GM21737 (cell line): ENCODE data around the gene S100A5.
"Not testable (repeated sequence)": the region's sequence is repeated elsewhere in the genome, so short reads cannot be mapped to it uniquely, and the experiment has no call there.

Source experiments
- ATAC-seq: cut with Tn5 transposase; IDR thresholded peaks from one replicate; pipeline ENCODE4 v1.9.1; 2021; ENCODE audit warnings: mild to moderate bottlenecking, moderate library complexity; ENCODE audit not compliant: unreplicated experiment

S100A5 gene

DNA sequence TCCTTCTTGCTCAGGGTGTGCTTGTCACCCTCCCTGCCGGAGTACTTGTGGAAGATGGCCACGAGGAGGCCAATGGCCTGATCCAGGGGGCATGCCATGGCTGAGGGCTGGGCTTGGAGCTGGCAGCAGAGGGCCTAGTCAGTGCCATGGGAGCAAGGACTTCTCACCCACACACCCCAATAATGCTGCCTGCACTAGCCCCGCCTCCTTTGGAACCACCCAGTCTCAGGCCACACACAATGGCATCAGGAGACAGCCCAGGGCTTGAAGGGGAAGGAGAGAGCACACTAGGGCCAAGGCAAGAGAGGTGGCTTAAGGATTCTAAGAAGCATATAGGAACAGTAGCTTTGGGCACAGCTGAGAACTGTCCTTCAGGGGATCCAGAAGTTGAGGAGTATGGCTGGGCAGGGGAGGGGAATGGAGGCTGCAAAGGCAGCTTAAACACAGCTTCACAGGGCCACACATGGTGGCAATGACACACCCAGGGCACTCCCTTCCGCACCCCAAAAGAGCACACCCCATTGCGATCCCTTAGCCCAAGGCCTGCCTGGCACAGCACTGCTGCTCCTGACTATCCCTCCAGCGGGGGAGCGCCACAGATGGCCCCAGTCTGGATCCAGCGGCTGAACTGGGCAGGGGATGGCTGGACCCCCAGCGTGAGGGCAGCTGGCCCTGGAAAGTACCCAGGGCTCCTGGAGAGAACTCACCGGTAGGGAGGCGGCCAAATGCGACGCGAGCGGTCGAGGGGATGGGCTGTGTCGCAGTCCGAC lies 5.3 kb downstream of the S100A5 start, which contains the start of gene S100A6:
Gene S100A6 (minus strand): TSS at position 750 of the 770 bp plus-strand sequence. CDS start 652 bp downstream, at position 98.
- ATAC-seq: no peak

DNA sequence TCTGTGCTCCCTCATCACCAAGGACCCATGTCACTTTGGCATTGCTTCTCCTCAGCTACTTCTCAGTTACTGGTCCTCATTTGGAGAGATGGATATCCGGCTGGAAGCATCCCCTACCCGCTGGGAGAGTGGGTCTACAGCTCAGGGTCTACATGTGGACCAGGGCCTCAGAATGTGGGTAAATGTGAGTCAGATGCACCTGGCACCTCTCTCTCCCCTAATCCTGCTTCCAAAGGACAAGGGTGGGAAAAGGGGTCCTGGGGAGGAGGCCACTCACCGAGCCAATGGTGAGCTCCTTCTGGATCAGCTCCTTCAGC lies 5.9 kb downstream of the S100A5 start:
- ATAC-seq: no peak

DNA sequence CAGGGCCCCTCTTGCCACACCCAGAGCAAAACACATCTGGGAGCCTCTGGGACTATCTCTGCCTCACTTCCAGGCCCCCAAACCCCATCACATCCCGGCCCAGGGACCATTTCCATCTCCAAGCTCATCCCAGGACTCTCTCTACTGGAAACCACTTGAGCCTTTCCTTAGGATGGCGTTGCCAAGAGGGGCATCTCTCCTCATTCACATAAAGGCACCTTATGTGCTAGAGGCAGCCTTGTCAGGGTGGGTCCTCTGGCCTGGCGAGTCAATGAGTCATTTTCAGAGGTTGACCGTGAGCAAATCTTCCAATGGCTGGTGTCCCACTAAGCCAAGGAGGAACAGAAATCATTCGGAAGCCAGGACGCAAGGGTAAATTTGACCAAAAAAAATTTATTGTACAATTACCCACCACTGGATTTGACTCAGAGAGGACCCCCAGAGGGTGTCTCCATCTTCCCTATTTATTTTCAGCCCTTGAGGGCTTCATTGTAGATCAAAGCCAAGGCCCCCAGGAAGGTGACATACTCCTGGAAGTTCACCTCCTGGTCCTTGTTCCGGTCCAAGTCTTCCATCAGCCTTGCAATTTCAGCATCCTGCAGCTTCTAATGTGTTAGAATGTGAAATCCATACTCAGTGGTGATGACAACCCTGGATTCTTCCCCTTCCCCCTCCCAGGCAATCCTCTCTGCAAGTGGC lies 6.4 kb downstream of the S100A5 start:
- ATAC-seq: no peak

DNA sequence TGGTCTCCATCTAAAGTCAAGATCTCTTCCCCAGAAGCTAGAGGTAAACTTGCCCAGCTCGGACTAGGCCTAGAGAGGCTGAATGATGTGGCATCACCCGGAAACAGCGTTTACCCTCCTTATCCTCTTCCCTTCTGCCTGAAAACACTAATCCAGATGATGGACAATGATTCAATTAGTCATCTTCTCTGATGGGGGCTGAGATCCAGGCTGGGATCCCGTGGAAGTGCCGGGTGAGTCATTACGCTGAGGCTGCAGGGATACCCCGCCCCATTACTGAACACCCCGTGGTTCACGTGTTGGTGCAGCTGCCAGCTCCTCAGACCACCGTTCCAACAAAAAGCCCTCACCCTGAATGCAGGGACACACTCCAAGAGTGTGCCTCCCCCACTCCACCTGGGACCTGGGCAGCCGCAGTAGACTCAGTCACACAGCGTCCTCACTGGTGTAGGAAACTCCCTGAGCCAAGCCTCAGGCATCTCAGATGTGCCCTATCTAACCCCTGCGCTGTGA lies 7.0 kb downstream of the S100A5 start:
- no peak for ATAC-seq

DNA sequence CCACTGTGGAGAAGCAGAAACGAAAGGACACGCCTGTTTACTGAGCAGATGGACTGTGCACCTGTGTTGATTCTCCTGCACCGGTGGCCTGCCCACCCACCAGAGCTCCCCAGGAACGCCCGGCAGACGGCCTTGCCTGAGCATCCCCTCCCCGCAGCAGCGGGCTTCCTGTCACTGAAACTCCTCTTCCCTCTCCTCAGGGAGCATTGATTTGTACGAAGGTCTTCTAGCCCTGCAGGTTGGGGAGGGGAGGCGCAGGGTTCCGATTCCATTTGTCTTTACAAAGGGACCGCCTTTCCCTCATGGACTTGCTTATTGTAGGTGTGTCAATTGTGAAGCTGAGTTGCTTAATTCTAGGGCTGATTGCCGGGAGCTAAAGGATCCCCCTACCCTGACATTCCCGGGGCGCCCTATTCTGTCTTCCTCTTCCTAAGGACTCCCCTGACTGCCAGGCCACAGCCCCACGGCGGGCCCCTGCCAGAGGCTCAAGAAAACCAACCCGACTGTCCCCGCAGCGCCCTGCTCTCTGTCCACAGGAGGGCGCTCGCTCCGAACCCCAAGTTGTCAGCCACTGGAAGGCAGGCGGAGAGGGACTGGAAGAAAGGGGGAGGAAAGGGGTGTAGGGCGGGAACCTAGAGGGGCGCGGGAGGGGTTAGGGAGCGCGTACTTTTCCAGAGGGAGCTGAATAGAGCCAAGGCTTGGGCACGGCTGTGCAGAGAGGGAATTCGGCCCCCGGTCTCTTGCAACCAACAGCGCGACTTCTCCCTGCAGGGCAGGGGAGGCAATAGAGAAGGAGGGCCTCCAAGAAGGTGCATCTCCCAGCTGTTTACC lies 7.8 kb downstream of the S100A5 start:
- ATAC-seq: no peak

DNA sequence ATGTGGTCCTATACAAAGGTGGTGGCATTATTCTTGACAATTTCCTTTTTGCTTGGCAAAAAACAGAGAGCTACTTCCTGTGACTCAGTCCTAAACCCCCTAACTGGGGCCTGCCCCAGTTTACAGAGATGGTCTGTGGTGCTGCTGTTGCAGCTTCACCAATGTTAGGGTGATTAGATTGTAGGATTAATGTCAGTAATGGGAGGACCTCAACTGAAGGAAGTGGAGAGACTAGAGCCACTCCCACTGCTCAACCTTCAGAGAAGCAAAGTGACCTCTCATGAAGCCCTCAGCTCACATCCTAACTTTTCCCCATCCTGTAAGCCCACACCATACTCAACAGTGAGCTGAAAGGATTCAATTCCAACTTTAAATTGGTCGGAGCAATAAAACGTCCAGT lies 8.6 kb downstream of the S100A5 start:
- ATAC-seq: no peak

DNA sequence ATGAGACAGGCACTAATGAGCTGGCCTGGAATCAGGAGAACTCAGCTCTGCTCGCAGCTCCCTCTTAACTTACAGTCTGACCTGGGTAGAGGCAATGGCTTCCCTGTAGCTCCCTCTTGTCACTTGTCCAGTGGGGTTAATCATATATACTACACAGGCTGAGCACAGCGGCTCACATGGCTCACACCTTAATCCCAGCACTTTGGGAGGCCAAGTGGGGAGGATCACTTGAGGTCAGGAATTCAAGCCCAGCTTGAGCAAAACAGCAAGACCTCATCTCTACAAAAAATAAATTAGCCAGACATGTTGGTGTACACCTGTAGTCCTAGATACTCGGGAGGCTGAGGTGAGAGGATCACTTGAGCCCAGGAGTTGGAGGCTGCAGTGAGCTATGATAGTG lies 9.1 kb downstream of the S100A5 start:
- no peak for ATAC-seq

DNA sequence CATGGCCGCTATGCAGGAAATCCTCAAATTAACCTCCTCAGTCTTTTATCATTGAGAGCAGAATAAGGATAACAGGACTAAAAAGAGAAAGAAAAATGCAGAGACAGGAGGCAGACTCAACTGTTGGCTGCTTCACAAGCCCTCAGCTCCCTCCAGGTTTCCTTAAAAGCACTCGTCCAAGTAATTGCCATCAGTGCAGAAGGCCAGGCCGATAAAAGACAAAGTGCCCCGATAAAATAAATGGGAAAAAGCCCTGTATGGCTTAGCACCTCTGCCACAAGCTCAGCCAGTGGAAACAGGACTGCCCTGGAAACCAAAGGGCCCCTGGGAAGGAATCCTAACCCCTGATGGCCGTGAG lies 13.1 kb downstream of the S100A5 start:
- no peak for ATAC-seq

DNA sequence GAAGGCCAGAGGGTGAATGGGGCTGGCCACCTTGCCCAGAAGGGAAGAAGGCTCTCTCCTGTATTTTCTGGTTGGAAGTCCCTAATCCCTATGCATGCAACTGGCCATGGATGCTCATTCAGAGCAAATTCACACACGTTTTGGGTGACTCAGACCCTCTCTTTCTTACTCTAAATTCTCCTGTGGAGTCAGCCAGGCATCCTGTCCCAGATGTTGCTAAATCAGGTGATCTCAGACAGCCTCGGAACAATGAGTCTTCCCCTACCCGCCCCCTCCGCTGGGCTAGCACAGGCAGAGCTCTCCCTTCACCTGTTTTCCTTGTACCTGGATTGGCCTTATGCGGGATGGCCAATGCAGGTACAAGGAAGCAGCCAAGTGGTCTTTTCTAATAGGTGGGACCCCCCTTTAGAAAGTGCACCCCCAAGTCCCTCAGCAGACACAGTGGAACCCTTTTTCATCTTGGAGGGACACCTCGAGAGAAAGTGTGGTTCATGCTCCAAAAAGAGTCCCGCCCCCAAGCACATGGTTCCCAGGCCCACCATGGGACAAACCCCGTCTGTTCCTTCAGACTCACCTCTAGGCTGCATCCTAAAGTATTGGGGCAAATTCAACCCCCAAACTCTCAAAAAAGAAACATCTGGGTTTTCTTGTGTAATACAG lies 13.6 kb downstream of the S100A5 start:
- no peak for ATAC-seq

DNA sequence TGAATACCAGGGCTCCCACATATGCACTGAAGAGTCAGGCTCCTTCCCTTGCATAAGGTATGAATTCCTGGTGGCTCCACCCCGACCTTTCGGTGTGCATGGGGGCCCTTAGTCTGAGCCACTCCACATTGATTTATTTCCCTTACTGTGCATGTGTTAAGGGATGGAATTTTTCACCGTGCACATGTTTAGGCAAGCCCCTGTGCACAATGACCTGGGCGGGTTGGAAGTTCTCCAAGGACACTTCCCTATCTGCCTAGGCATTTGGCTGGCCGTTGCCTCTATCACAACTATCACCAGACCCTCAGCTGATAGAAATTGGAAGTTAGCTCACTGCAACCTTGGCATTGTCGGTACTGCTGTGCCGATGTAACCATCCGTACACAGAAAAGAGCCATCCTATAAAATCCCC lies 14.6 kb downstream of the S100A5 start:
- ATAC-seq: no peak

DNA sequence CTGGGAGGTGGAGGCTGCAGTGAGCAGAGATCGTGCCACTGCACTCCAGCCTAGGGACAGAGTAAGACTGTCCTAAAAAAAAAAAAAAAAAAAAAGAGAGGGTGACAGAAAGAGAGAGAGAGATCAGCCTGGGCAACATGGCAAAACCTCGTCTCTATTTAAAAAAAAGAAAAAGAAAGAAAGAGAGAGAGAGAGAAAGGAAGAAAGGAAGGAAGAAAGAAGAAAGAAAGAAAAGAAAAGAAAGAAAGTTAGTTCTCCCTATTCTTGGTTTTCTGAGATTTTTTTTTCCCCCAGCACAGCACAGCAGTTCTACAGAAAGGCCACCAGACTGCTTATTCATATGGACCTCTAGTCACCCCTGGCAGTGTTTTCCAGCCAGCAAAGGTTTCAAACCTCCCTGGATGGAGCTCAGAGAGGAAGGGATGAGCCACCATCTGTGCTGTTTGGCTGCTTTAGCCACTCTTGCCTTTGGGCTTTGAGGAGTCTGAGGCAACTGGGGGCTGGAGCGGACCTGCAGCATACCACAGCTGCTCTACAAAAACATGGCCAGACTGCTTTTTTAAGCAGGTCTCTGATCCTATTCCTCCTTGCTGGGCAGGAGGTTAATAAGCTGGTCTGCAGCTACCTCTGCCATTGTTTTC lies 15.5 kb downstream of the S100A5 start:
- ATAC-seq: no peak

DNA sequence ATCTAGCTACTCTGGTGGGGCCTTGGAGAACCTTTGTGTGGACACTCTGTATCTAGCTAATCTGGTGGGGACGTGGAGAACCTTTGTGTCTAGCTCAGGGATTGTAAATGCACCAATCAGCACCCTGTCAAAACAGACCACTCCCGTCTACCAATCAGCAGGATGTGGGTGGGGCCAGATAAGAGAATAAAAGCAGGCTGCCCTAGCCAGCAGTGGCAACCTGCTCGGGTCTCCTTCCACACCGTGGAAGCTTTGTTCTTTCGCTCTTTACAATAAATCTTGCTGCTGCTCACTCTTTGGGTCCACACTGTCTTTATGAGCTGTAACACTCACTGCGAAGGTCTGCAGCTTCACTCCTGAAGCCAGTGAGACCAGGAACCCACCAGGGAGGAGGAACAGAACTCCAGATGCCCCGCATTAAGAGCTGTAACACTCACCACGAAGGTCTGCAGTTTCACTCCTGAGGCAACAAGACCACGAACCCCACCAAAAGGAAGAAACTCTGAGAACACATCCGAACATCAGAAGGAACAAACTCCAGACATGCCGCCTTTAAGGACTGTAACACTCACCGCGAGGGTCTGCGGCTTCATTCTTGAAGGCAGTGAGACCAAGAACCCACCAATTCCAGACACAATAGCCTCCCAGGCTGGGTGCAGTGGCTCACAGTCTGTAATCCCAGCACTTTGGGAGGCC lies 18.2 kb downstream of the S100A5 start:
- not testable (repeated sequence) for ATAC-seq

DNA sequence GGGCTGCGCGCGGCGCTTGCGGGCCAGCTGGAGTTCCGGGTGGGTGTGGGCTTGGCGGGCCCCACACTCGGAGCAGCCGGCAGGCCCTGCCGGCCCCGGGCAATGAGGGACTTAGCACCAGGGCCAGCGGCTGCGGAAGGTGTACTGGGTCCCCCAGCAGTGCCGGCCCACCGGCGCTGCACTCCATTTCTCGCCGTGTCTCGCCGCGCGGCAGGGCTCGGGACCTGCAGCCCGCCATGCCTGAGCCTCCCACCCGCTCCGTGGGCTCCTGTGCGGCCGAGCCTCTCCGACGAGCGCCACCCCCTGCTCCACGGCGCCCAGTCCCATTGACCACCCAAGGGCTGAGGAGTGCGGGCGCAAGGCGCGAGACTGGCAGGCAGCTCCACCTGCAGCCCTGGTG lies 18.9 kb downstream of the S100A5 start:
- not testable (repeated sequence) for ATAC-seq

DNA sequence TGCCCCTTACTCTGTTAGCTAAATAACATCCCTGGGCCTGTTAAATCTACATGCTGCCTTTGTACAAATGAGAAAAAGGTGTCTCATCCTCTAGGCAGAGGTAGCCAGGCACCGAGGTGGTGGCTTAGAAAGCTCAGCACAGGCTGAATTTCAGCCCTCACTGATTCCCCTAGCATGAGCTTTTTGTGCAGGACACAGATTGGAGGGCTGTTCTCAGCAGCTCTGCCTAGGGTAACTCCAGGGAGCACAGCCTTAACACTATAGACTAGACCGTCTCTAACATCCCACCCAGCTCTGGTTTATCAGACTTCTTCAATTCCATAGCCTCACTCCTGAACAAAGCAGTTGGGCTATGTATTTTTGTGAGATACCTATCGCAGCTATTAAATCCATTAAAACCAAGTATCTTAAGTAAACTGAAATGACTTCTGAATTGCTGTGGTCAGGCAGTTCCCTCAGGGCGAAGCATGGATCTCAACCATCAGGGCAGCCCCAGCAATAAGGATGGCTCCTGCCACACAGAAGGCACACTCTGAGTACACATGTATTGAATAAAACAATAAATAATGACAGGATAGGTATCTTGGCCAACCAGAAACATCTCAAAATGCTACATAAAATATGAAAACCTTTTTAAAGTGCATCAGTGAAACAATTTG lies 19.8 kb downstream of the S100A5 start:
- ATAC-seq: no peak

DNA sequence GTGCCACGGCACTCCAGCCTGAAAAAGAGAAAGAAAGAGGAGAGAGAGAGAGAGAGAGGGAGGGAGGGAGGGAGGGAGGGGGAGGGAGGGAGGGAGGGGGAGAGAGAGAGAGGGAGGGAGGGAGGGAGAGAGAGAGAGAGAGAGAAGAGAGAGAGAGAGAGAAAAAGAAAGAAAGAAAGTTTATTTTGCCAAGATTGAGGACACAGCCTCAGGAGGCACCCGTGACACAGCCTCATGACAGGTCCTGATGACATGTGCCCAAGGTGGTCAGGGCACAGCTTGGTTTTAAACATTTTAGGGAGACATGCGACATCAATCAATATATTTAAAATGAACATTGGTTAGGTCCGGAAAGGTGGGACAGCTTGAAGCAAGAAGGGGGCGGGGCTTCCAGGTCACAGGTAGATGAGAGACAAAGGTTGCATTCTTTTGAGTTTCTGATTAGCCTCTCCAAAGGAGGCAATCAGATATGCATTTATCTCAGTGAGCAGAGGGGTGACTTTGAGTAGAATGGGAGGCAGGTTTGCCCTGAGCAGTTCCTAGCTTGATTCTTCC lies 20.5 kb downstream of the S100A5 start:
- not testable (repeated sequence) for ATAC-seq

DNA sequence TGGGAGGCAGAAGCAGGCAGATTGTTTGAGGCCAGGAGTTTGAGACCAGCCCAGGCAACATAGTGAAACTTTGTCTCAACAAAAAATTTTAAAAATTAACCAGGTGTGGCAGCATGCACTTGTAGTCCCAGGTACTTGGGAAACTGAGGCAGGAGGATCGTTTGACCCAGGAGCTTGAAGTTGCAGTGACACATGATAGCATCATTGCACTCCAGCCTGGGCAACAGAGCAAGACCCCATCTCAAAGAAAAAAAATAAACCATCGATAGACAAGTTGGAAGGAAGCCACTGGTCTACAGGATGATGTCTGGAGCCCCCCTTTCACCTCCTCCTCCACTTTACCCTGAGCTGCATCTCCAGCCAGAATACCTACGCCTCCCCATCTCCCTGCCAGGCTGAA lies 21.5 kb downstream of the S100A5 start:
- ATAC-seq: no peak

DNA sequence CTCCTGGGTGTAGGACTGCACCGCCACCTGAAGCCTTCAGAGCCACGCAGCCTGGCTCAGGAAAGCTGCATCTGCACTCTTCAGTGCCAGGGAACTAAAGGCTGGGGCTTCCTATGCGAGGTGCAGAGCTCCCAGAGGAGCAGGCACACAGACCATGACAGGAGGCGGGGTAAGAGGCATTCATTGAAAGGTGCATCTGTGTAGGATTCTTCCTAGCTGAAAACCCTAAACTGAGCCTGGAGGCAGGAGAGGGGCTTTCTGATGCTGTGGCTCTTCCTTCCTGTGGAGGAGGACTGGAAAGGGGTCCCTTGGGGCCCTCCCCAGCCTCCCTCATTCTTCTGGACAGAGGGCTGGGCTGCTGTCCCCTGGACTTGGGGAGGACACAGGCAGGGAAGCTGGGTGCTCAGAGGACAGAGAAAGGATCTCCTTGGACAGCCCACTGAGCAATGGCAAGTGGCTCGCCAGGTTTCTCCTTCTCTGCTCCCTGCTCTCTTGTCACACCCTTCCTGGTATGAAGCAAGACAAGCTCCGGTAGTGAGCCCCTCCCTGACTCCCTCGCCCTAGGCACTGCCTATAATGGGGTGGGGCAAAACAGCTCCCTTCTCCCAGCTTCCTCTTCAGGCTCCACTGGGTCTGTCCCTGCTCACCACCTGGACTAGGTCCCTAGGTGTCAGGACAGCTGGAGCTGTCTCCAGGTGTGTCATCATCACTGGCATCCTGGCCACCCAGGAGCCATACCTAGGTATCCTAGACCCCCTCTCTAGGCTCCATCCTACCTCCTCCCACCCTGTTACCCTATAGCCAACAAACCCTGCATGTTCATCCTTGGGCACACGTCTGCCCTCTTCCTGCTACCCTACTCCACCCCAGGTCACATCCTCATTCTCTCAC lies 25.0 kb downstream of the S100A5 start:
- ATAC-seq: no peak

DNA sequence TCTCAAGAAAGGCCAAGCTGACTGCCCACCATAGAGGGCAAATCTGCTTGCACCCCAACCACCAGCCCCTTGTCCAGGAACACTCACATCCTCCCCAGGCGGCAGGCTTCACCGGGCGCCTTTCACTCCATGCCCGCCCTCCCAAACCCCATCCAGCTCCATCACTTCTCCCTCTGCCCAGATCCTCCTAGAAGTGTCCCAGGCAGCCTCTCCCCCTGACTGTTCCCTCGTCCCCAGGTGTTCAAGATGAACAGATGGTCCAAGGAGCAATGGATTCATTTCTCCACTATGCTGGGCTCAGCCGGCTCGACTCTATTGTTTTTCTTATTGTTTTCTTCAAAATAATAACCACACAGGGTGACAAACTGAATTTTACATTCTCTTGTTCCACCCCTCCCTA lies 27.1 kb downstream of the S100A5 start:
- ATAC-seq: no peak
